GM23248 (cell line): Measurements from ENCODE around the gene RGL1. TPM values are rescaled to one million over a fixed set of nuclear protein-coding genes. Genes with fewer than 3 reads are reported as not detected.

Source experiments
- DNase-seq: peaks from one replicate; pipeline ENCODE4 v3.0.0-alpha.2; 2015
- H2AFZ ChIP-seq: fragments of 200-600 bp; sonication (generic); 2 replicates; pipeline ENCODE4 v1.6.1; 2016; ENCODE audit warnings: antibody characterized with exemption
- H3F3A ChIP-seq: fragments of 200-600 bp; sonication (generic); 2 replicates; pipeline ENCODE4 v1.6.1; 2016; ENCODE audit warnings: mild to moderate bottlenecking, antibody characterized with exemption, mixed run types; ENCODE audit not compliant: insufficient read depth
- H3K27ac ChIP-seq: fragments of 200-600 bp; sonication (generic); 2 replicates; pipeline ENCODE4 v1.5.1; 2016; ENCODE audit warnings: mild to moderate bottlenecking
- H3K27me3 ChIP-seq: fragments of 200-600 bp; sonication (generic); replicated peaks from 2 replicates; pipeline ENCODE4 v1.6.1; 2016; ENCODE audit warnings: mild to moderate bottlenecking; ENCODE audit not compliant: insufficient read depth
- H3K36me3 ChIP-seq: fragments of 200-600 bp; sonication (generic); 2 replicates; pipeline ENCODE4 v1.6.1; 2016; ENCODE audit warnings: low read depth, mild to moderate bottlenecking
- H3K4me1 ChIP-seq: fragments of 200-600 bp; sonication (generic); 2 replicates; pipeline ENCODE4 v1.6.1; 2016; ENCODE audit warnings: mild to moderate bottlenecking; ENCODE audit not compliant: insufficient read depth
- H3K4me2 ChIP-seq: fragments of 200-600 bp; sonication (generic); one replicate; pipeline ENCODE4 v1.6.1; 2016; ENCODE audit warnings: mild to moderate bottlenecking; ENCODE audit not compliant: unreplicated experiment
- H3K4me3 ChIP-seq: fragments of 200-600 bp; sonication (generic); 2 replicates; pipeline ENCODE4 v1.5.1; 2016; ENCODE audit warnings: mild to moderate bottlenecking
- H3K79me2 ChIP-seq: fragments of 200-600 bp; sonication (generic); 2 replicates; pipeline ENCODE4 v1.6.1; 2016; ENCODE audit warnings: mild to moderate bottlenecking; ENCODE audit not compliant: insufficient read depth
- H3K9ac ChIP-seq: fragments of 200-600 bp; sonication (generic); 2 replicates; pipeline ENCODE4 v1.6.1; 2016; ENCODE audit warnings: mild to moderate bottlenecking
- H3K9me2 ChIP-seq: fragments of 200-600 bp; sonication (generic); 2 replicates; pipeline ENCODE4 v1.6.1; 2016; ENCODE audit warnings: mixed run types, mild to moderate bottlenecking, moderate library complexity; ENCODE audit not compliant: insufficient read depth
- H3K9me3 ChIP-seq: fragments of 200-600 bp; sonication (generic); one replicate; pipeline ENCODE4 v1.6.1; 2017; ENCODE audit warnings: low read depth
- H4K20me1 ChIP-seq: fragments of 200-600 bp; sonication (generic); 2 replicates; pipeline ENCODE4 v1.6.0; 2016; ENCODE audit not compliant: insufficient read depth
- EZH2 ChIP-seq: fragments of 200-600 bp; sonication (generic); IDR thresholded peaks from 2 replicates; pipeline ENCODE4 v1.6.1; 2018; ENCODE audit warnings: antibody characterized with exemption, mild to moderate bottlenecking; ENCODE audit not compliant: insufficient read depth, poor library complexity, severe bottlenecking
- EZH2phosphoT487 ChIP-seq: fragments of 200-600 bp; sonication (generic); IDR thresholded peaks from 2 replicates; pipeline ENCODE4 v1.6.1; 2018; ENCODE audit warnings: antibody characterized with exemption, moderate library complexity, mild to moderate bottlenecking, low read depth; ENCODE audit not compliant: insufficient read depth
- WGBS, 2 experiments: methylation state at CpG; one replicate each; pipeline ENCODE4 v1.1.6; 2015 to 2017; ENCODE audit warnings: low lambda C conversion rate in 2 of 2, low coverage in 1 of 2; ENCODE audit errors: missing lambda C conversion rate in 2 of 2; 5-methylcytosine and 5-hydroxymethylcytosine counted together
- in situ Hi-C: fragments of 300-500 bp; cut with MboI; formaldehyde crosslinking; loops from 2 replicates; pipeline ENCODE4 v1.15.0; 2020
- polyA plus RNA-seq: library from polyadenylated mRNA; unstranded; fragments of >200 nt; fragmentation: Nextera tagmentation; extraction: Ambion mirVana; gene quantifications from 2 replicates; pipeline ENCODE4 v1.2.1, GENCODE V29; 2016
- total RNA-seq: library from RNA; depleted of rRNA; stranded (reverse); fragments of >200 nt; shearing (Covaris generic); gene quantifications from 2 replicates; pipeline ENCODE4 v1.2.3, GENCODE V29; 2014

The RGL1 gene
- total and polyA plus RNA-seq, 2 experiments from 2014 or later = 9.4 to 13.4 TPM

DNA sequence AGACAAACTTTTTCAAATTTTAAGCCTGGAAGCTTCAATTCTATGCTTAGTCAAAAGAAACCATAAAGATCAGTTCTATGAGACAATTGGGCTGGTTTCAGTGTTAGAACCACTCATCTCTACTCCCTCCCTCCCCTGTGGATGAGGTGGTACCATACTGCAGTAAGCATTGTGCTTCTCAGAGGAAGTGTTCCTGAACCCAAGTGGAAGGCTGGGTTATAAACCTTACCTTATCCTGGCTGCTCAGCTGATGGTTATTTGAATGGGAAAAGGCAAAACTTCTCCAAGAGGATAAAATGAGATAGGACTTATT is 34.1 kb upstream of the RGL1 start:
- no peaks in the 10 kb centered on the region for H4K20me1 ChIP-seq
- no peak for TF ChIP-seq EZH2
- no peak for TF ChIP-seq EZH2phosphoT487
- H3K9ac ChIP-seq = no peak overlapping the region
- H3K9me3 ChIP-seq = no peaks in the 10 kb centered on the region
- H2AFZ ChIP-seq = no peak overlapping the region
- DNase-seq = no peak
- no peak overlapping the region for H3K4me3 ChIP-seq
- H3K27me3 ChIP-seq = no peaks in the 10 kb centered on the region
- in situ Hi-C loops = no loop called here
- H3K9me2 ChIP-seq = no peaks in the 10 kb centered on the region
- H3K4me1 ChIP-seq = no peaks in the 10 kb centered on the region
- no peaks in the 10 kb centered on the region for H3F3A ChIP-seq
- H3K27ac ChIP-seq = no peak overlapping the region
- H3K79me2 ChIP-seq = no peaks in the 10 kb centered on the region
- no peak overlapping the region for H3K4me2 ChIP-seq
- no peaks in the 10 kb centered on the region for H3K36me3 ChIP-seq

DNA sequence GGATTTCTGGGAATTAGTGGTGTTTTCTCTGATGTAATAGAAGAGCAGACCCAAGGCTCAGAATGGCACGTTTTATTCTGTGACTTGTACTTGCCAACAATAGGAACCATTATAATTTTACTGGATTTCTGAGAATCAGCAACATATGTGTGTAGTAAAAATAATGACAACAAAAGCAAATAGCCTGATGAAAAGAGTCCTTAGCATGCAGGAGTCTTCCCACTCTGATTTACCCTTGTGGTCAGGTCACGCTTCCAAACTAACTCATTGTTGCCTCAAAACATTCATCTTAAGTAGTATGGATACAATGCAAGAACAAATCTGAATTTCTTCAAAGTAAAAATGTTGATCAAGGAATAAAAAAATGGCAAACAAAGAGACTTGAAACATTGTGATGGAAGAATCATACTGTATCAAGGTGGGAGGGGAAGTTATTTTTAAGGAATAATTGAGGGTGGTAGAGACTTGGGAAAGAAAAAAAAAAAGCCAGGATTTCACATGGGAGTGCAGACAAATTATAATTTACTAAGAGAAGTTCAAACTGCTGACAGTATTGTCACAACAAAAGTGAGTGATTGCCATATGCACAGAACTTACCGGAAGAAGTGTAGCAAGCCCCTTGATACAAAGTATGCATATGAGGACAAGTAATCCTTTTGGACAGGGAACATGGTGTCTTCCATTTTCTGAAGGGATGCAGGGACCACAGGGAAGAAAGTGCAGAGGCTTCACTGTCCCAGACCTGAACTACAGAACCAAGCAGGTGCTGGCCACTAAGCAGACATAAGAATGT is 31.2 kb upstream of the RGL1 start:
- Histone ChIP-seq H3K27ac (no peak overlapping the region), H3F3A (no peaks in the 10 kb centered on the region), H3K9ac (no peak overlapping the region), H3K4me1 (no peaks in the 10 kb centered on the region), H4K20me1 (no peaks in the 10 kb centered on the region), H3K9me2 (no peaks in the 10 kb centered on the region), H3K4me3 (no peak overlapping the region), H3K9me3 (no peaks in the 10 kb centered on the region), H3K79me2 (no peaks in the 10 kb centered on the region), H3K36me3 (no peaks in the 10 kb centered on the region), H2AFZ (no peak overlapping the region), H3K27me3 (no peaks in the 10 kb centered on the region), H3K4me2 (no peak overlapping the region)
- no peak for DNase-seq
- WGBS, 2 experiments = 57 to 72% methylated on average over 3 of the region's 3 CpGs
- TF ChIP-seq EZH2 (no peak), EZH2phosphoT487 (no peak)
- in situ Hi-C loops = no loop called here

DNA sequence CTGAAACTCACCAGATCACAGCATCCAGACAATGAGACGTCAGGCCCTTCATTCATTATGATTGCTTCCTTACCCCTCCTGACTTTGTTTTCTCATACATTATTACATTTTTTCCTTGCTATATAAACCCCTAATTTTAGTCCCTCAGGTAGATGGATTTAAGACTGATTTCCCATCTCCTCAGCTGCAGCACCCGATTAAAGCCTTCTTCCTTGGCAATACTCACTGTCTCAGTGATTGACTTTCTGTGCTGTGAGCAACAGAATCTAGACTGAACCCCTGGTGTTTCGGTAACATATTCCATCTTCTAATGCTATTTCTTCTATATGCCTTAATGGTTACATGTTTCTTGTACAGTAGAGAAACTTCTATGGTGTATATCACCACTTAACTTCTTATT is 30.0 kb upstream of the RGL1 start:
- Histone ChIP-seq H2AFZ (no peak overlapping the region), H3K9me2 (no peaks in the 10 kb centered on the region), H3F3A (no peaks in the 10 kb centered on the region), H3K9me3 (no peaks in the 10 kb centered on the region), H3K79me2 (no peaks in the 10 kb centered on the region), H3K4me2 (no peak overlapping the region), H3K4me3 (no peak overlapping the region), H3K27ac (no peak overlapping the region), H3K9ac (no peak overlapping the region), H4K20me1 (no peaks in the 10 kb centered on the region), H3K36me3 (no peaks in the 10 kb centered on the region), H3K27me3 (no peaks in the 10 kb centered on the region), H3K4me1 (no peaks in the 10 kb centered on the region)
- DNase-seq = no peak
- TF ChIP-seq EZH2 = no peak
- TF ChIP-seq EZH2phosphoT487 = no peak
- in situ Hi-C loops = no loop called here
- WGBS, 2 experiments = 86 to 88% methylated on average over 3 of the region's 3 CpGs

DNA sequence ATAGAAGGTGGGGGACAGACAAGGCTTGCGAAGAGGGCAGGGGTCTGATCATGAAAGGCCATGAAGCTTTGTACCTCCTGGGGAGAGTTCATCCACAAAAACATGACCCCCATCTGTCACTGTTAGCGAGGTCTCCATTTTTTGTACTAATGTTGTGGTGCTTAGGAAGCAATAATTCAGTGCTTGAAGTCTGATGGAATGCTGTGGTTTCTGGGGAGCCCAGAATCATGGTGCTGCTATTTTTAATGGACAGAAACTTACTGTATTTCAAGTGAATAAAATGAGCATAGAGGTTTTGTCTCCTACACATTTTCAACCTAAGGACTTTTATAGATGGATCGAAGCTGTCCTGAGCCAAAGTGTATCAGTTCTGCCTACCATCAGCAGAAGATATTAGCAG is 28.2 kb upstream of the RGL1 start:
- peak; percentile 12 for DNase-seq
- no peak overlapping the region for H3K27ac ChIP-seq
- 92 to 100% methylated on average over 3 of the region's 3 CpGs for WGBS, 2 experiments

DNA sequence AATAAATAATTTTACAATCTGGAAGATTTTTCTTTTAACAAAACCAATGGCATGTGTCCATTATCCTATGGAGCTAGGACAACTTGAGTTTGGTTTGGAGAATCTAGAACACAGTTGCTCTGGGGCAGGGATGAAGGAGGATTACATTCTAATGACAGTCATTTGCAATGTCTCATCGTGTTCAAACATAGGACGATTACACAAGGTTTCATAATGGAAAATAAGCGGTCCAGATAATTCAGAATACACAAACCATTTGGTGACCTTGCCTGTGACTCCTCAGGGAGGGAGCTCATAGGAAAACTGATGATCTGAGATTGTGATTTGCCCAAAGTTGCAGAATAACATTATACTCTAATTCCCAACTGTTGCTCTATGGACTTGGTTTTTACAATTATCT is 27.6 kb upstream of the RGL1 start:
- no peaks in the 10 kb centered on the region for H3K9me2 ChIP-seq
- WGBS, 2 experiments = 79% methylated on average over 3 of the region's 3 CpGs
- in situ Hi-C loops = no loop called here
- H3K9me3 ChIP-seq = no peaks in the 10 kb centered on the region
- no peak overlapping the region for H3K9ac ChIP-seq
- TF ChIP-seq EZH2phosphoT487 (no peak), EZH2 (no peak)
- peak; percentile 5 for DNase-seq
- H4K20me1 ChIP-seq = no peaks in the 10 kb centered on the region
- H3K27ac ChIP-seq = no peak overlapping the region
- no peaks in the 10 kb centered on the region for H3K79me2 ChIP-seq
- no peak overlapping the region for H3K4me2 ChIP-seq
- no peaks in the 10 kb centered on the region for H3K36me3 ChIP-seq
- H3K27me3 ChIP-seq = no peaks in the 10 kb centered on the region
- H2AFZ ChIP-seq = no peak overlapping the region
- no peak overlapping the region for H3K4me3 ChIP-seq
- no peaks in the 10 kb centered on the region for H3F3A ChIP-seq
- H3K4me1 ChIP-seq = no peaks in the 10 kb centered on the region

More for the DNA sequence above, 28.2 kb upstream of the RGL1 start:
- in situ Hi-C loops = no loop called here
- TF ChIP-seq EZH2 = no peak
- TF ChIP-seq EZH2phosphoT487 = no peak
- no peaks in the 10 kb centered on the region for H3K79me2 ChIP-seq
- H3K27me3 ChIP-seq = no peaks in the 10 kb centered on the region
- no peaks in the 10 kb centered on the region for H3K36me3 ChIP-seq
- no peak overlapping the region for H3K9ac ChIP-seq
- no peaks in the 10 kb centered on the region for H3K9me2 ChIP-seq
- H3K4me1 ChIP-seq = no peaks in the 10 kb centered on the region
- no peaks in the 10 kb centered on the region for H3F3A ChIP-seq
- no peak overlapping the region for H3K4me2 ChIP-seq
- H4K20me1 ChIP-seq = no peaks in the 10 kb centered on the region
- no peak overlapping the region for H2AFZ ChIP-seq
- H3K4me3 ChIP-seq = no peak overlapping the region
- no peaks in the 10 kb centered on the region for H3K9me3 ChIP-seq
